Right ventricle myocardium superior (tissue), 1 donor: ENCODE results near the gene FERD3L. TPM values are rescaled to one million over a fixed set of nuclear protein-coding genes. Genes with fewer than 3 reads are reported as not detected.
A peak's percentile ranks its signal among the peaks of the same experiment; 100 is the strongest.
"Not testable (repeated sequence)": the region's sequence is repeated elsewhere in the genome, so short reads cannot be mapped to it uniquely, and the experiment has no call there.

Source experiments
- ATAC-seq: fragments of 200-7000 bp; cut with Tn5 transposase; one replicate; pipeline ENCODE4 v1.9.1; 2020; ENCODE audit warnings: mild to moderate bottlenecking; ENCODE audit not compliant: poor library complexity
- DNase-seq: peaks from one replicate; pipeline ENCODE4 v3.0.0-alpha.2; 2020
- intact Hi-C: fragments of 100-400 bp; cut with DNase I; formaldehyde crosslinking; loops from one replicate; pipeline ENCODE4 v1.11.2; 2022
- long read RNA-seq: library from polyadenylated mRNA; unstranded; transcript quantifications from one replicate; pipeline ENCODE4 v2.0.0, GENCODE V29; 2021
- total RNA-seq: library from RNA; stranded (reverse); fragmentation: NEBNext Ultra II Directional; extraction: Animal tissue kit (Norgen Biotek cat#: 25700); gene quantifications from one replicate; pipeline ENCODE4 v1.2.1, GENCODE V29; 2021
- donor health status: DM: no; HTN: yes; CAD: no; lungs with severe emphysema.

FERD3L gene
- total RNA-seq, result not detected
- long read RNA-seq, result 0 reads

DNA sequence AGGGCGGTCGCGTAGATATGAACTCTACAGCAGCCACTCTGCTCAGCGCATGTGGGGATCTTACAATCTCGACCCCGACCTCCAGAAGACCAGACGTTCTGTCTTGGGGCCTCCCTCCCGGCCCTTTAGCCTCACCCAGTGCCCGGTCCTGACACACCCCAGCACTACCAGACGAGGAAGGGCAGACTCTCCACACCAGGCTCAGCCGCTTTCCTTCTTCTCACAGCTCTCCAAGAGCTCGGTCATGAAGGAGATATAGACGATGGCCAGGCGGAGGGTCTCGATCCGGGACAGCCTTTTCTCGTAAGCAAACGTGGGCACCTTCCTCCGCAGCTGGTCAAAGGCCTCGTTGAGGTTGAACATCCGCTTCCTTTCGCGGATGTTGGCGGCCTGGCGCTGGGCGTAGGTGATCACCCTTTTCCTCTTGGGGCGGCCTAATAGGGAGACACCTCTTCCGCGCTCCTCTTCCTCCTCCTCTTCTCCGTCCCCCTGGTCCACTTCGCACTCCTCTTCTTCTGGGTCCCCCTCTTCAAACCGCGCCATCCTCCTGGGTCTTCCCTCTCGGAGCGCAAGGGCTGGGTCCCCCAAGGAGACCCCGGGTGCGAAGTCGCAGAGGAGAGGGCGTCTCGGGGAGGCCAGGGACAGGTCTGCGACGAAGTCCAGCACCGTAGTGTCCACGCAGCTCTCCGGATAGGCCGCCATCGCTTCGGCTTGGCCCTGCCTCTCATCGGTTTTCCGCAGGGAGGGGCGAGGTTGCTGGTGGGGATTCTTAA lies at the start of gene FERD3L:
TSS of gene FERD3L (minus strand) at position 761 of the 773 bp plus-strand sequence. CDS start at position 702, 59 bp downstream.
- ATAC-seq, result no peak
- intact Hi-C loops, result no loop called here
- DNase-seq, result no peak

DNA sequence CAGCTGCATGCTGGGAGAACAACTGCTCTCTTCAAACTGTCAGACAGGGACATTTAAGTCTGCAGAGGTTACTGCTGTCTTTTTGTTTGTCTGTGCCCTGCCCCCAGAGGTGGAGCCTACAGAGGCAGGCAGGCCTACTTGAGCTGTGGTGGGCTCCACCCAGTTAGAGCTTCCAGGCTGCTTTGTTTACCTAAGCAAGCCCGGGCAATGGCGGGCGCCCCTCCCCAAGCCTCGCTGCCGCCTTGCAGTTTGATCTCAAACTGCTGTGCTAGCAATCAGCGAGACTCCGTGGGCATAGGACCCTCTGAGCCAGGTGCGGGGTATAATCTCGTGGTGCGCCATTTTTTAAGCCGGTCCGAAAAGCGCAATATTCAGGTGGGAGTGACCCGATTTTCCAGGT lies 49.2 kb upstream of the FERD3L start:
- DNase-seq, intact Hi-C loops: not testable (repeated sequence)

GRCh38 chr7:19181634-19182033 lies 36.4 kb upstream of the FERD3L start:
- DNase-seq, result no peak
- intact Hi-C loops, result no loop called here
- no peak for ATAC-seq

More for the DNA sequence above, 49.2 kb upstream of the FERD3L start:
- ATAC-seq, result not testable (repeated sequence)

DNA sequence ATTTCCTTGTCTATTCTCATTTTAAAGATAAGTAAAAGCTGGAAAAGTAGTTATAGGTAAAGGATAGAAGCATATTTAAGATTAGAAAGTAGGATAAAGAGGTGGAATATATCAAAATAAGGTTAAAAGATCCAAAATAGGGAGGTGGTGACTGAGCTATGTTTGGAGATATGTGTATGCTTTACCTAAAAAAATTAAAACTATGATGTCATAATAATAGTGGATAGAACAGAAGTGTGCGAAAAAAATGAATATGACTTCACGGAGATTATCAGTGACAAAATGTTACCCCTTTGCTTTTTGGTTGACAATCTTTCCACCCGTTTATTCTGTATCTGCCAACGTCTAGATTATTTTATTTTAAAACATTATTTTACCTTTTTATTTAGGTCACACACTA lies 33.4 kb upstream of the FERD3L start:
- intact Hi-C loops, result no loop called here
- ATAC-seq, result no peak

GRCh38 chr7:19177269-19177668 lies 32.0 kb upstream of the FERD3L start:
- intact Hi-C loops, result no loop called here
- DNase-seq (no peak), ATAC-seq (no peak)

More for the DNA sequence above, 33.4 kb upstream of the FERD3L start:
- DNase-seq, result no peak

DNA sequence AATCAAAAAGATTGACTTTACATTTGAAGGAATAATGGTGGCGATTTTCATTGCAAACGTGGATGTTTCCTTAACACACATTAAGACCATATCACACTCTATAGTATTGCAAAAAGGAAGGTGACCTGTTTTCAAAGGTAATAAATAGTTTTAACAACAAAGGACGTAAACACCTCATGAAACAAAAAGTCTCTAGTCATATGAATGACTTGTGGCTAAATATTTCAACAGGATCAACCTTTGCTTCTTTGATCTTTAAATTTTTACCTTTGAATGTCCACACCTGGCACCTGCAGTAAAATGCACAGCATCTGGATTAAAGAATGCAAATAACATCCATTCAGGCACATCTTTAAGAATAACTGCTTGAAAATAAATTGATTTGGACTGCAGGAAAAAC lies 30.0 kb upstream of the FERD3L start:
- intact Hi-C loops, result no loop called here
- no peak for DNase-seq
- no peak for ATAC-seq

- ATAC-seq, result no peak
- DNase-seq, result no peak
- intact Hi-C loops, result no loop called here
These were observed 16.4 kb upstream of the FERD3L start for GRCh38 chr7:19161671-19162070.

DNA sequence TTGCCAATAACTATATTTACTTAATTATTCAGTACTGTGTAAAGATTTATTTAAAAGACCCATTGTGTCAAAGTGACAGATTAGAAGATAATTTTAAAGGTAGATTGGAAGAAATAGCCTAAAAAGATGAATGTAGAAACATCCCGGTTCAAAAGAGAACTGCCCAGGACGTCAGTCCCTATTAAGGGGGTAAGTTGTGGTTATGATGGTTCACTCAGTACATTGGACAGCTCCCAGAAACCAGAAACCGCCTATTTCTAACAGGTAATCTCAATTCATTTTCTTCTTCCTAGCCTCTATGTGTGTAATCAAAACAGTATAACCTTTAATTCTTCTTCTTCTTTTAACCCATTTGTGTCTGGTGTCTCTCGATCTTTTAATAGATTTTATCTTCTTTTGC lies 1.5 kb upstream of the FERD3L start:
- intact Hi-C loops, result no loop called here
- DNase-seq, result no peak
- no peak for ATAC-seq

GRCh38 chr7:19145434-19146115 lies 354 bp upstream of the FERD3L start:
- intact Hi-C loops, result no loop called here
- DNase-seq (no peak), ATAC-seq (no peak)

DNA sequence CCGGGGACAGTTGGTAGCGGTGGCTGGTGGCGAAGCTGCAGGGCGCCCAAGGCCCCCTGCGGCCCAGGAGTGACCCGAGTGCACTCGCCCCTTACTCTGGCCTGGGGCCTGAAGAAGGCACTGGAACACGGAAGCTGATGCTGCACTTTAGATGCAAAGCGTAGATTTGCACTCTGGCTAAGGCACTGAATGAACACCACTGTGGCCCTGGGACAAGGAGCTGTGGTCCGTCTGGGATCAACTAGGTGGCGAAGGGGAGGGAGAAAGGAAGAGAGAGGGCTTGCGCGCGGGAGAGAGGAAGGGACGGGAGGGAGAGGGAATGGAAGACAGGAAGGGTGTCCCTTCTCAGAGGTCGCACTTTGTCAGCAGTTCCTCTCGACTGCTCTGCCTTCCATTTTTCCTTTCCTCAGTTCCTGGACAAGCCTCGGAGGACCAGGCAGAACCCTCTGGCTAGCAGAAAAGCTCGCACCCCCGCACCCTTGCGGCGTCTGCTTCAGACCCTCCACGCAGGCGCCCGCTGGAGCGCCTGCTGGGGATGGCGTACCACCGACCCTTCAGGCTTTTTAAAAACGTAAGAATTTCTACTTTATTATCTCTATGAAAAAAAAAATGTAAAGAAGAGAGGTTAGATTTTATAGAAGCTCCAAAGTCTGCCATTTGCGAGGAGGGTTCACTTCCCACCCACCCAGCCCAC lies 1.2 kb downstream of the FERD3L start:
- ATAC-seq, result no peak
- intact Hi-C loops, result no loop called here
- DNase-seq, result no peak

DNA sequence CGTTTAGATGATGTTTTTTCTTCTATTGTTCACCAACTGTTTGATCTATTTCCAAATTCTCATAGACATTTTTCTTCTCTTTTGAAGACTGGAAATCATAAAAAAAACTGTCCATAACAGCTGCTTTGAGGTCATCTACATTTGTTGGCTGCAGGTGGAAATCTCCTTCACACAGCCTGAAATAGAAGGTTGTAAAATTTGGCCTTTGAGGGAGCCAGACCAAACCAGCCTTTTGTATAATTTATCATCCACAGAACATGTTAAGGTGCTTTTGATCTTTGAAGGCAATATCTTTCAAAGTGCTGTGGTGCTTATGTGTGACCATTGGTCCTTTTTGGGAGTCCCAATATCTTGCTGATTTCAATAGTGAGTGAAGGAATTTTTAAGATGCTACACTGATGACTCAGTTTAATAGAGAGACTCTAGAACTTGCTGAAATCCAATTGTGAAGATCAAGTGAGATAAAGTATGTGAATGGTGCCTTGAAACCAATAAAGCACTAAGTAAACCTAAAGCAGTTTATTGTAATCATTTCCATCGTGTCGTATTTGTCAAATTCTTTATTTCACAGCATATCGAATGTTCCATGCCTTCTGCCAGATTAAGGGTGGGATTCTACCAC lies 5.4 kb downstream of the FERD3L start:
- intact Hi-C loops, result no loop called here

DNA sequence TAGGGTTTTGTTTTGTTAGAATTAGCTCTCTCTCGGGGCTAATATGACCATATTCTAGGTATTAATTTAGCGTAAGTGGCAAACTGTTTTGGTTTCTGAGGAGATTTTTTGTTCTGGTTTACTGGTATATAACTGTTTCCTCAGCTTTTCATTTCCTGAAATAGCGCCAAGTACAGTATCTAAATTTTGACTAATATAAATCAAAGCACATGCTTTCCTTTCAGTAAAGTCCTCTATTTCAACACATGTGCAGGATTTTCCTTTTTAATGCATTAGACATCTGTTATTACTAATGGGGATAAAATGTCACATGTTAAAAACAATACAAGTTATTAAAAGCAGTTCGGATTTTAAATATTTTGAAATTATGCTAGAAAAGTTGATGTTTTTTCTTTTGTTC lies 11.3 kb downstream of the FERD3L start:
- no peak for ATAC-seq
- intact Hi-C loops, result no loop called here

More for the DNA sequence above, 5.4 kb downstream of the FERD3L start:
- no peak for DNase-seq
- no peak for ATAC-seq

DNA sequence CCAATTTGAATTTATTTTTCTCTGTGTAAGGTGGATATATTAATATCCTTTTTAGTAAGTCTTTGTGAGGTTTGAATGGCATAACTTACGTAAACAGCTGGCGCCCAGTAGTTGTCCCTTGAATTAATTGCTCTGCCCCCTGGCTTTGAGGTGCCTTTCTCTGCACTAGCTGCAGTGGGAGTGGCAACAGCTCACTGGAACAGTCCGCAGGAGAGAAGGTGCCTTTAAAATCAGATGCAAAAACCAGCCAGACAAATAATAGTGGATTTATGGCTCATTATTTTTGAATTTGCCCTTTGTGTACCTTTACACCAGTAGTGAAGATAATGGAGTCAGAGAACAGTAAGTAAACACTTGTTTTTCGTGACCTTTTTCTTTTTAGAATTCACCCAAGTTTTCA lies 11.8 kb downstream of the FERD3L start:
- DNase-seq, result no peak
- ATAC-seq, result no peak
- intact Hi-C loops, result no loop called here

More for the DNA sequence above, 11.3 kb downstream of the FERD3L start:
- no peak for DNase-seq

DNA sequence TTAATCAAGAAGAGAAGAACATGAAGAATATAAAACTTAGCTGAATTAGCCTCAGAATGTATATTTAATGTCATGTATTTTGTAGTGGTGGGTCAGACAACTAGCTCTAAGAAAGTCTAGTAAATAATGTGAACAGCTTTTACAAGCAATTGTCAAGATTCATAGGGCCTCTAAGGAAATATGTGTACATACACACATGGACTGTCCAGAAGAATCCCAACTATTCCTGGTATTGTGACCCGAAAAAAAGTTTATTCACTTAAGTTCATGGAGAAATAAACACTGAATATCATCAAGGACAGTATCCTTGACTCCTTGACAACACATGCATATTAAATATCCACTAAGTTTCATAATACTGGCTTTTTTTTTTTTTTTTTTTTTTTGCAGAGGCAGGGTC lies 16.4 kb downstream of the FERD3L start:
- intact Hi-C loops, result no loop called here
- ATAC-seq, result no peak
- no peak for DNase-seq

GRCh38 chr7:19121977-19122588 lies 23.1 kb downstream of the FERD3L start:
- ATAC-seq (no peak), DNase-seq (no peak)
- intact Hi-C loops, result no loop called here

- DNase-seq, result no peak
These were observed 25.2 kb downstream of the FERD3L start for GRCh38 chr7:19119870-19120486.

DNA sequence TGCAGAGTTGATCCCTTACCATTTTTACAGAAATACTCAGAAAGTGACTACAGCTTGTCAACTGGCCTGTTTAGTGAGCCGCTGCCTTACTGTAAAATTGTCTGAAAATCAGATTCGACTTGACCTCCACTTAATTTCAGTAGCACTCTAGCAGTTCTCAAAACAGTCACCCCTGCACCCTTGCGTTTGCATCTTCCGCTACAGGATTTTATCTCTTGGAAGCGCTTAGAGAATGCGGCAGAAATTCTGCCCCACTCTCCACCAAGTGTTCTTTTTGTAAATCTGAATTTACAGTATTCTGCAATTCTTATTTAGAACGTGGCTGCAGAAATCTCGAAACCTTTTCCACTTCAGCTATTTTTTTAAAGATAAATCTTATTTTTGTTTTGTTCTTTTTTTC lies 25.8 kb downstream of the FERD3L start:
- intact Hi-C loops, result no loop called here
- DNase-seq (no peak), ATAC-seq (no peak)

More at GRCh38 chr7:19119870-19120486, 25.2 kb downstream of the FERD3L start:
- intact Hi-C loops, result no loop called here
- ATAC-seq, result no peak

DNA sequence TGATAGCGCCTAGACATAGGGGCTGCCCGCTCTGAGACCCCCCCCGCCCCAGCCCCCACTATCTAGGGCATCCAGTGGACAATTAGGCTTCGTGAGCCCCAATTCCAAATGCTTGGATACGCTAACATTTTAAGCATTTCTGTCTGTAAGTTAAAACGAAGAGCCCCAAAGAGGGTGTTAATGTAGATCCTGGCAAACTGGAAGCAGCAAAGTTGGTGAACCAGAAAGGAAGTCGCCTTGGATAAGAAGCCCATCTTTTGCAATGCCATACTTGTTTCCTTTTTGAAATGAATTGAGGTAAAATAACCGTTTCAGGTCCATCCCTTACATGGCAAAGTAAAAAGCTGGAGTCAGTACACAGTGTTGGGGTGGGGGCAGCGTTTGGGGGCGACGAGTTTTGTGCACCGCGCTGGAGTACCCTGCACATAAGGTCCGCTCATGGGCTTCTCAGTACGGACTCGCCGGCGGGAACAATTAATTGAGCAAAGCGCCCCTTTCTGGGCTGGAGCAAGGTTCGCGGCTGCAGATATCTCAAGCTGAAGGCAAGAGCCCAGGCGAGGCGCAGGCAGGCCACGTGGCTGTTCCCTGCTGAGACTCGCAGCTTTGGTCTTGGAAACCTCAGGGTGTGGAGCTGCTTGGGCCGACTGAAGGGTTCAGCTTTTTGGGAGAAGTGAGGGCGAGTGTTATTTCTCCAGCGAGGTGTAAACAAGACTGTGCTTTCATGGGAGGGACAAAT lies 26.4 kb downstream of the FERD3L start:
- intact Hi-C loops, result no loop called here
- peak; percentile 33 for DNase-seq
- ATAC-seq, result no peak
